NCI-H2227 (cell line): ENCODE results near the gene FGFR2.
A peak's percentile ranks its signal among the peaks of the same experiment; 100 is the strongest.

Experiments
- DNase-seq: peaks from one replicate; lab custom pipeline; 2025; ENCODE audit not compliant: unreplicated experiment; lab: John Stamatoyannopoulos, UW

FGFR2 gene

DNA sequence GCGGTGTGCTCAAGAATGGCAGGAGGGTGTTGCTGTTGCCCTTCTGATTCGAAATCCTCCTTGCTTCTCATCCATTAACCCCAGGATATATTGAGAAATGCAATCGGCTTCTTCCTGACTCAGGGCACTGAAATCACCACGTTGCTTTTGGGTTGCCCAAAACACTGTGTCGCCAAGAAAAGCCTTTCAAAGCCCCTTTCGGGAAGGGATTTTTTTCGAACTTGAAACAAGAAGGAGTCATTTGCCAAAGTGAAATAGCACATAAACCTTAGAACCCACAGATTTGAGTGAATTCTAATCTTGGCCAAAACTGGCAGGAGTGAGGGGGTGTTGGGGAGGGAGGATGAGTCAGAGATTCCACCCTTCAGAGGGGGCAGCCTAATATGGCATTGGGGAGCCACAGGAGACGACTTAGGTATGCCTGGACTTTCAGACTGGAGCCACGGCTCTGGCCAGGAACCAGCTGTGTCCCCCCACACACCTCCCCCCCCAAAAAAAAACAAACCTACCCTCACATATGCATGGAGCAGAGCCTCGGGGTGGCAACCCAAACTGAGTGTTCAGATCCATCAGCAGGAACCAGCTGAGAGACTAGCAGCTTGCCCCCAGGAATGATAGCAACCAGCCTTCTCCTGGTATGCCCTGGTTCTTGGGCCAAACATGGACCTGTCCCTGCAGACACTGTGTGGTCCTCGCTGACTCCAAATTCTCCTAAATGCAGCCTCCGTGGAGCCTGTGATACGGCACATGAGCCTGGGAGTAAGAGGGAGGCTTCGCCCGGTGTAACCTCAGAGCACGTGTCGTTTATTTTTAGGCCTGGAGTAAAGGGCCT lies 138.4 kb downstream of the FGFR2 start:
- DNase-seq, result no peak

DNA sequence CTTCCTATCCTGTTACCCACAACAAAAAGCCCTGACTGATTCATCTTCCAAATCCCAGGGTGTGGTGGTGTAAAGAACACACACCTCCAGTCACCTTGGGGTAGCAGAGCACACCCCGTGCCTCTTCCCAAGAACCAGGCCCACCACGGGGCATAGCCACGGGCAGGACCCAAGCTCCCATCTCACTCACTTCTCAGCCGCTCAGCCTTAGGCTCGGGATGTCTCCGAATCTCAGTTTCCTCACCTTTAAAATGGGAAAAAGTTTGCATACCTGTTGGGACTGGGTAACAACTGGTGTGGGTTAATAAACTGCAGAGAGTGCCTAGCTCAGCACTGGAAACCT lies 139.0 kb downstream of the FGFR2 start:
- DNase-seq, result no peak

DNA sequence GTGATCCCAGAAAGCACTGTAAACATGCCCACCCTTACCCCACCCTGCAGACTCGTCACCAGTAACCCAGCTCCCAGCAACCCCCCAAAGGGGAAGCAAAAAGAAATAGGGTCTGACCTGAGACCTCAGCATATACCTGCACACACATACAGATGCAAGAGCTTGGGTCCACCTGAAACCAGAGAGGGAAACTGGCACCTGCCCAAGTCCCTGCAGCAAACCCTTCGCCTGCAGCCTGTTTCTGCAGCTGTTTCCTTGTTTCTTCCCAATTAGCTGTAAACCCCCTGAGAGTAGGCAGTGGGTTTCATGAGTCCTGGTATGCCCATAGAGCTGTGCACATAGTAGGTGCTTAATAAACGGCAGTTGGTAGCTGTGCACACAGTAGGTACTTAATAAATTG lies 140.5 kb downstream of the FGFR2 start:
- no peak for DNase-seq

DNA sequence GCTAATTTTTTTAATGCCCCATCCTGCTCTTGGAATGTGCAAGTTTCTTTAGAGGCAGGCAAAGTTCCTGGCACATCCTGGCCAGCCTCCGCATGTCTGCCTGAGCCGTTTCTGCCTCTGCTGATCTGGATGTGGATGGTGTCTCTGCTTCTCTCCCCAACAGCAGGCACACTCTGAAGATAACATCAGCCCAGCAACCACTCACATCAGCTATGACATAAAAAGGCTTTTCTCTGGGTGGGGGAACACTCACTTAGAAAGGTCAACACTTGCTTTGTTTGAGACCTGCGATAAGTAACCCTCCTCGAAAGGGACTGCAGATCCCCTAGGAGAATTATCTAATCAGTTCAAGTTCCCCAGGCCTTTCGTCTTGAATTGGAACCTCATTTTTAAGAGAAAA lies 142.9 kb downstream of the FGFR2 start:
- no peak for DNase-seq

DNA sequence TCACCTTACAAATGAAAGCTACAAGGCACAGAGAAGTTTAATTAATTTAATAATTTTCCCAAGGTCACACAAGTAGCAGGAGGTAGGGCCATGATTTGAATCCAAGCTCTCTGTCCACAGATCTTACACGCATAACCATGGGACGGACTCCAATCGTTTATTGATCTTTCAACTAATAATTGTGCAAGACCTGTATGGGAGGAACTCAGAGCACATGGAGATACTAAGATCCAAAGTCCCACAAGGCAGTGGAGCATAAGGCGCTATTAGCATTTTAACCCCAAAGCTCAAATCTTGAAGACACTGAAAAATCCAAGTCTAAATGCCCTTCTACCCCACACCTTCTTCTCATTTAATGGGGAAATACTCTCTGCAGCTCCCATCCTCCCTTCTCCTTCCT lies 143.5 kb downstream of the FGFR2 start:
- DNase-seq, result no peak

DNA sequence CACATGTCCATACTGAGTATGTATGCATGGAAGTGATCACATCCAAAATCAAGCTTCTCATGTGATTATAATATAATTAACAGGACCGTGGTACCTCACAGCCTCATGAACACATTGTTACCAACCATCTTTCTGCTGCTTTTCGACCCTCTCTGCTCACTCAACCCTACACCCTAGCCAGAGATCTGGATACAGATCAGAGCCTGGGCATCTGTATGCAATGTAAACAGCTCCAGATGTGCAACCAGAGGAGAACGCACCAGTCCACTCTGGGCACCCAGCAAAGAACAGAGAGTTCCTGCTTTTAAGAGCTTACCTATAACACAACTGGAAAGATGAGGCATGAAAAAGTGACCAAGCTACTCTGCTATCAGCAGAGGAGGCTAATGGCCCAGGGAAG lies 145.1 kb downstream of the FGFR2 start:
- DNase-seq, result no peak

DNA sequence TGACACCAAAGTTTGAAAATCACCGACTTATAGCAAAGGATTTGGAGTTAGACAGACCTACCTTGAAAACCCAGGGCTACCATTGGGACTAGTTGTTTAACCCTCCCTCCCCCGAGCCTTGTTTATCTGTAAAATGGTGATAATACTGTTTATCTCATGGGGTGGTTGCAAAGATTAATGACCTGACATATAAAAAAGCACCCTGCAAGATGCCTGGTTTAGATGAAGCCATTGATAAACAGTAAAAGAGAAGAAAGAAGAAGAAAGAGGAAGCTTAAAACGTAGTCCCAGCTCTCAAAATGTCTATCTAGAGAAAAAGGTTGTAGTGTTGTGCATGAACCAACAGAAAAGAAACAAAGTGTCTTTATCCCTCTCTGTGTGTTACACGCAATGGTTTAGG lies 145.7 kb downstream of the FGFR2 start:
- DNase-seq, result no peak

DNA sequence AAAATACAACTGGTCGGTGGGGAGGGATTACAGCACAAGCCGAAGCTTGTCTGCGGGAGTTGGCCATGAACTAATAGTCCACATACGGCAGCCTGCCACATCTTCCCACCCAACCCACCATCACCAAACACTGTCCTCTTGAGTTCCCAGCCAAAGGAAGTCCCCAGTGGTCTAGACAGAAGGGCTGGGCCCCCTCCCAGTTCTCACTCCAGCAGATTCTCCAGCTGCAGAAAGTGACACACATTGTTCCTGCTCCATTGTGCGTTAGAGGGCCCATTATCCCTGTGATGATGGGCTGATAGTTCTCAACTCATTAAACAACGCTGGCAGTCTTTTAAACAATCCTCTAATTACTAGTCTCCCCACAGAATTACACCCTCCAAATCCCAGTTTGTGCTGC lies 148.0 kb downstream of the FGFR2 start:
- peak; percentile 69 for DNase-seq

DNA sequence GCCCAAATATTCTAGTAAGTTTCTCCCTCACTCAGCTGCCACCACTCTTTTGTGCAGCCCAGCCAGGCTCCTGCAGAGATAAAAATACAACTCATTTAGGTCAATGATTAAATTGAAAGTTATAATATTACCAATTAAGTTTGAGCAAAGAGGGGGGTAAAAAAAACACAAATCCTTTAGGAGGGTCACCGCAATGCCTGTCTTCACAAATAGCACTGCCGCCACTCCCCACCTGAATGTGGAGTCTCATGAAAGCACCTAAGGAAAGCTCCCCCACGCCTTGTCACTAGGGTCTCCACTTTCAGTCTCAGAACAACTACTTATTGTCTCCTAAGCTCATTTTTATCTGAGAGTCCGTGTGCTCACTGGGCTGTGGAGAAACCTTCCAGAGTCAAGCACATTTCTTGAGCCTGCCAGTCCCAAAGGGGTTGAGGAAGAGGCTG lies 148.7 kb downstream of the FGFR2 start:
- DNase-seq, result no peak

DNA sequence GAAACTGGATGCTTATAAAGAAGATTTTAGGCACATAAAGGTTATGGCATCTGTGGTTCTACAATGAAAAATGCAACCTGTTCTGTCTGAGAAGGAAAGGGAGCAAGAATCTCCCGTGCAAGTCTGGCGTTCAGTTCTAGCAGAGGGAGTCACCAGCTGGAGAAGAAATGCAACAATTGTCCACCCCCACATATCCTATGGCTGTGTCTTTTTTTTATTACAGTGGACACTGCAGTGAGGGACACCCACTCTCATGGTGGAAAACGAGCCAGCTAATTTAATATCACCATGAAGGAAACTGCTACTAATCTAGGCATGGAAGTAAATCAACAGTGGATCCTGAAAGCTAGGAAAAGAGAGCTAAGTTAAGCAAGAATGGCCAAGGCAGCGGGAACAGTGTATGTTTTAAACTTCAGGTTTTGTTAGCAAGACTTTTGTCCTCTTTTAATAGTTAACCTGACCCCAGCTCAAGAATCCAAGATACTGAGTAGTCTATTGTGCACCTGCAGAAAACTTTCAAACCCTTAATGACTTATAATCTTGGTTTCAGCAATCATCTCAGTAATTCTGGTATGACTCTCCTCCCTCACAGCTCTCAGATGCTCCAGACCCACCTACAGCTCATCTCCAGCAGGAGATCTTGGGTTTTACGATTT lies 149.3 kb downstream of the FGFR2 start:
- DNase-seq, result no peak

DNA sequence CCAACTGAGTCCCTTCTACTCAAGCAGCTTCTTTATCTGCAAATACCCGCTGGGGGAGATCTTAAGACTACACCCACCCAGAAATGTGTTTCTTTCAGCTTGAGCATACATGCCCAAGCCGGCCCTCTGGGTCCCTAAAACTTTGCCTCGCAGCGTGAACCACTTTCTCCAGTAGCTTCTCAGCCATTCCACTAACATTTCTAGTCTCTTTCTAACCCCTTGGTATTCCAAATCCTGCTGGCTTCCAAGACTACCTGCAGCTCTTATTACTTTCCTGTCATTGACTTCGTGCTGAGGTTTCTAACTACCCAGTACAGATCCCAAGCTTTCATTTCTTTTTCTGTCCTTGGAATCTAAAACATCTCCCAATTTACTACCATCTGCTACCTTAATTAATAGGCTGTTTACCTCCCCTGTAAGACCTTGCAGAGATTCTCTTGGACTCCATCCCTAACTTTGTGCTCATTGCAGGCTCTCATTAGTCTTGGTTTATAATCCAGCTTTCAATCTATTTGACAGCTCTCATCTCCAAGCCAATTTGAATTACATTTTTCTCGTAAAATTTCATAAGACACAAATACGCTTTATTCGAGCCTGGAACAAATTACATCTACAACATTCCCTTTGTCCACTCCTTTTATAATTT lies 153.6 kb downstream of the FGFR2 start:
- DNase-seq, result no peak

DNA sequence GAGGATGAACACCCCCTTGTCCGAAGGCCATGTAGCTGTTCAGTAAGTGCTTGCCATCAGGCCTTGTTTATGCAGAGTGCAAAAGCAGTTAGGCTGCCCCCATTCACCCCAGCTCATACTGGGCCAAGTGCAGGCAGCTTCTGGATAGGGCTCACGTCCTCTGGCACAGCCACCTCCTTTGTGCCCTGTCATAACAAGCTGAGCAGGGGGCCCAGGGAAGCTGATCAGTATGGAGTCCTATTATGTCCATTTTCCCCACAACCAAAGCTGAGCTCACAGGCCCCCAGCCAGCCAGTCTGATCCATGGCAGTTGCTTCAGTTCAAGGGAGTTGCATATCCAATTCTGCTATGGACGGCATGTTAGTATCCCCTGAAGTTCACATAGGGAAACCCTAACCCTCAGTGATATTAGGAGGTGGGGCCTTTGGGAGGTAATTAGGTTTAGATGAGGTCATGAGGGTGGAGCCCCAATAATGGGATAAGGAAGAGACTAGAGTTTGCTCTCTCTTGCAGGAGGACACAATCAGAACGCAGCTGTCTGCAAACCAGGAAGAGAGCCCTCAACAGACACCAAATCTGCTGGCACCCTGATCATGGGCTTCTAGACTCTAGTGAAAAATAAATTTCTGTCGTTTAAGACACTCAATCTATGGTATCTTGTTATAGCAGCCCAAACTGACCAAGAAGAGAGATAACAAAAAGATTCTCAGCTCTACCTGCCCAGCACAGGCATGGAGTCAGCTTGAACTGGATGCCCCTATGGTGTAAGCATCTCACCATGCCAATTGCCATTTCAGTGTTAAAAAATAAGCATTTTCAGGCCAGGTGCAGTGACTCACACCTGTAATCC lies 155.9 kb downstream of the FGFR2 start:
- DNase-seq, result no peak

DNA sequence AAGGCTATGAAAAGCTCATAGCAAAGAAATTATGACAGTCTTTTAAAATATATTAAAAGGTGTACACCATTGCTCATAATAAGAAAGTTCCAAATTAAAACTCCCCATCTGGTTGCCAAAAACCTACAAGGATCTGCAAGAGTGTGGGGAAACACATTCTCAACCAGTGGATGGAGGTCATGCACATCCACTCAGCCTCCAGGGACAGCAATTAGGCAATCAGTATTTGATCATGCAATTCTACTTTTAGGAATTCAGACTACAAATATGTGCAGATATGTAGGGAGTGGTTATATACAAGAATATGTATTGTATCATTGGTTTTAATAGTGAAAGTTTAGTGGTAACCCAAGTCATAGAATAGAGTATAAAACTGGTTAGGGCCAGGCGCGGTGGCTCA lies 157.8 kb downstream of the FGFR2 start:
- no peak for DNase-seq

DNA sequence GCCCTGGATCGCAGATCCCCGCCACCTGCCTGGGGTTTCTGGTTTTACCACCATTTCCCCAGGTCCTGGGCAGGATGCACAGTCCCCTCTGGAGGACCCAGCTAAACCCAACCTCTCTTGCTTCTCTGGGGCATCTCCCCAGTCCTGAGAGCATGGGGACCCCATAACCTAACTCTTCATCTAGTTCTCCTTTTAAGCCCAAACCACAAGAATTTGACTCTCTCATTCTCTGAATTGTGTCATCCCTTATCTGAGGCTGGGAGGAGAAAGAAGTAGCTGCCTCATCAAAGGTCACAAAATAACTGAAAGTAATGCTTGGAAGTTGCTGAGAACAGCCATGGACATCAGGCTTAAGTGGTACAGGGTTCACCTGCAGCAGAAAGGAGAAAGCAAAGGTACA lies 159.9 kb downstream of the FGFR2 start:
- no peak for DNase-seq

DNA sequence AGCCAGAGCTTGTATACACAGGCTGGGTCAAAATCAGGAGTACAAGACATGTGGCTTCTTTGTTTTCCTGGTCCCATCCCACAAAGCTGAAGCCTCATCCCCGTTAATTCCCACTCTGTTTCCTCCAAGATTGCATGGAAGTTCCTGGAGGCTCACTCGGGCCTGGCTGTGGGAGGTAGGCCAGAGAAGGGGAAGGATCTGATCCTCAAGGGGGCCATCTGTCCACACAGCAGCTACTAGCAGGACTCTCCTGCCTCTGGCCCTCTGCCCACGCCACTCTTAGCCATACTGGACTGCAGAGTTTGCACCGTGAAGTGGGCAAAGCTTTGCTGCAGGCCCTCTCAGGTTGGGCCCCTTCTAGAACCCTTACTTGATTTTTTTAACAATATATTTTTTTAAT lies 160.6 kb downstream of the FGFR2 start:
- no peak for DNase-seq

DNA sequence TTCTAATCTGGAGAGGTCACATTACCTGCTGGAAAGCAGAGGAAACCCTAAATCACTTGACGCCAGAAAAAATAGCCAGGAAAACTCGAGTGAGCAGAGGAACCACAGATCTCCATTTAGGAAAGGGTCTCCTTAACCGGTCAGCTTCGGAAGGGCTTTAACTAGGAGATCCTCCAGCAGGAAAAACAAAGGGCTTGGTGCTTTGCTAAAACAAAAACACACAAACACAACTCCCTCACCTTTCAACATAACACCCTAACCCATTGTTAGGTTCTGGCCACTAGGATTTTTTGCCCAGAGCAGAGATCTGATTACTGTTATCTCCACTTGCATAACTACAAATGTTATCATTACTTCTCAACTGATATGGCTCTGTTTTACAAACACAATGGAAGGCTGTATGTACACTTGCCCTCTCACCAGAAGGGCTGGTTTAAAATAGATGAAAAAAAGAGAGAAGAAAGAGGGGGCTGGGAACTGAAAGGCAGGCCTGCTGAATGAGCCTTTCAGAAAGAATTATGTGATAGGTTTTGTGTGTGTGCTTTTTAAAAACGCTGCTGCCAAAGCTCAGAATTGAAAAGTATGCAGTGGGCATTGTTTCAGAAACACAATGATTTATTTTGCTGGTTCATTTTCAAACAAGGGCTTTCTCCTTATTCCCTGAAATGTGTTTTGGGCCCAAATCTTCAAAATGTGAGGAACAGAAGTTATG lies 161.5 kb downstream of the FGFR2 start:
- peak; percentile 50 for DNase-seq

DNA sequence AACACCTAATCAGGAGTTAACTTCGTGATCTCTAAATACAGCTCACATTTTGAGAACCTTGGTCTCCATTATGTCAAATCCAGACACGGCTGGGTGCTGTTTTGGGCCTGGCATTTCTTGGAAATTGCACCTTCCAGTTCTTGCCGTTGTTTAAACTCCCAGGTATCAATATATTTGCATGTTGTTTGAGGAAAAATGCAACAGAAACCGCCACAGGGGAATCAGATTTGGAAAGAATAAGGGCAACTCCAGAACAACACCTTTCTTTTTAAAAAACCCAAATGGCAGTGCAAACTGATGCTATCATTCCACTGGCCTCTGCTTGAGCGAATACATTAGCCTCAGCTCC lies 162.0 kb downstream of the FGFR2 start:
- DNase-seq, result no peak

DNA sequence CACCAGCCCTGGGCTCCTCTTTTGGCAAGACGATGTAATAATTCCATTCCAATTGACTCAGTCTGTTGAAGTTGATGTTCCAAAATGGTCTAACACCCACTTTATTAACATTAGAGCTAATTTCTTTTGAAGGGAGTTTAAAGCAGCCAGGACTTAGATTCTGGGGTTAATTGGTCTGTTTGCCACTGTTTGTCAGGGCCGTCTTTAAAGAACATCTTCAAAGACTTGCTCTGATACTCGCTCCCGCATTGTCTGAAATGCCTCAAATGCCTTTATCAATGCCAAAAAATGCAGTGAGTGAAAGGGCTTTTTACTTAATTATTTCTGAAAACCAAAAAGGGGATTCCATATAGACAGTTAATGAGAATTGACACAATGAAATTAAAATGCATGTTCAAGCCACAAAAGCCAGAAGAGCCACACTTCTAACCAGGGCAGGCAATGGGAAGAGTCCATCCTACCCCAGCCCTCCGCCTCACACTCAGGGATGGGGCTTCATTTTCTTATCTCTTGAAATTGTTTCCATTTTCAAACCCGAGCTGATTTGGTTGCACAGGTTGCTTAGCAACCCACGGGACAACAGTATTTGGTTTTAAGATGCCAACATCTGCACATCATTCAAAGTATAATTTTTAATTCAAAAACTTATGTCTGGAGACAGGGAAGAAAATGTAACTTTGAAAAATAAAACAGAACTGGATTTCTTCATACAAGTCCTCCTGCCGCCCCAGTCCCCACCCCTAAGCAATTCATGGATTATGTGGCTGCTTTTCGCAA lies 163.0 kb downstream of the FGFR2 start:
- DNase-seq, result no peak

DNA sequence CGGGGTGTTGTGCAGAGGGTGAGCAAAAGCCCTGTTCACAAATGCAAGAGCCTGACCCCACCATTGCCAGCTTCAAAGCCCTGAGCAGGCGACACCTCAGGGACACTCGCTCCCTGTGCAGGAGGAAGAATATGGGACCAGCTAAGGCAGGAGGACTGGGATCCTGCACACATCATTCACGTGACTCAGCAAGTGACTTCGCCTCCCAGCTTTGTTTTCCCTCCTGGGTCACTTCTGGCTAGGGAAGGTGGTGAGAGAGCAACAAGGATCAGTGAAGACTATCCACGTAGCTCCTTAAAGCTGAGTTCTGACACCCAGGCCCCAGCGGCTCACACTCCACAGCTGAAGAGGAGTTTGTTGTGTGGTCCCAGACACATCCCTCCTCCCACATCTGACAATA lies 164.3 kb downstream of the FGFR2 start:
- DNase-seq, result no peak

DNA sequence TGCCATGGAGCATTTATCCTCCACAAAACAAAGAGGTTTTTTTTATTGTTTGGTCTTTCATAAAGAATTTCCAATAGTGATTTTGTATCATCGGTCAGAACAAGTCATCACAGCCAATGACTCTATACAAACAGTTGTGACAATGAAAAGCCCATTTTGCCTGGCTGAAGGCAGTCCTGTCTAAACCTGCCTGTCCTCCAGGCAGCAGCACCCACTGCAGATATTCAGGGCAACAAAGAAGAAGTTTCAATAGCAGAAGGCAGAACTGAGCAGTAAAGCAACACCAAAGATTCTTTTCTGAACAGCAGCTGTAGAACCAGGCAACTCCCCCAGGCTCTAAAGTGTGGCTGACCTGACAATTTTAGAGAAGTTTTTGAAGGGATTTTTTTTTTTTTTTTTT lies 169.4 kb downstream of the FGFR2 start:
- no peak for DNase-seq
